ENCODE data around the gene SPINT3.

SPINT3 gene

GRCh38 chr20:45465491-45466266, 49.7 kb downstream of the SPINT3 start:
- Histone ChIP-seq H3K4me3 (replicated peaks; ENCODE audit: low read depth, low read length) (no peak overlapping the region), H3K27me3 (replicated peaks; ENCODE audit: control insufficient read depth, insufficient read depth, low read length) (peaks cover 7% of the 10 kb centered on the region; the same call in 1 of the 2 replicates), H3K36me3 (ENCODE audit: control insufficient read depth, insufficient read depth, low read length) (no peaks in the 10 kb centered on the region)
- TF ChIP-seq CTCF (IDR thresholded peaks at IDR 0.05; ENCODE audit: insufficient read depth, low read length, poor library complexity, severe bottlenecking) = no peak
- no peak for DNase-seq (ENCODE audit: extremely low read depth, insufficient read length)

- TF ChIP-seq CTCF (IDR thresholded peaks at IDR 0.05; ENCODE audit: insufficient read depth, low read length, poor library complexity, severe bottlenecking) = no peak
- DNase-seq (ENCODE audit: extremely low read depth, insufficient read length) = no peak
- H3K4me3 ChIP-seq (replicated peaks; ENCODE audit: low read depth, low read length) = no peak overlapping the region
- no peaks in the 10 kb centered on the region for H3K36me3 ChIP-seq (ENCODE audit: control insufficient read depth, insufficient read depth, low read length)
- H3K27me3 ChIP-seq (replicated peaks; ENCODE audit: control insufficient read depth, insufficient read depth, low read length) = peaks cover 3% of the 10 kb centered on the region; the same call in 1 of the 2 replicates
Measured at GRCh38 chr20:45463709-45464108, 51.7 kb downstream of the SPINT3 start.

DNA sequence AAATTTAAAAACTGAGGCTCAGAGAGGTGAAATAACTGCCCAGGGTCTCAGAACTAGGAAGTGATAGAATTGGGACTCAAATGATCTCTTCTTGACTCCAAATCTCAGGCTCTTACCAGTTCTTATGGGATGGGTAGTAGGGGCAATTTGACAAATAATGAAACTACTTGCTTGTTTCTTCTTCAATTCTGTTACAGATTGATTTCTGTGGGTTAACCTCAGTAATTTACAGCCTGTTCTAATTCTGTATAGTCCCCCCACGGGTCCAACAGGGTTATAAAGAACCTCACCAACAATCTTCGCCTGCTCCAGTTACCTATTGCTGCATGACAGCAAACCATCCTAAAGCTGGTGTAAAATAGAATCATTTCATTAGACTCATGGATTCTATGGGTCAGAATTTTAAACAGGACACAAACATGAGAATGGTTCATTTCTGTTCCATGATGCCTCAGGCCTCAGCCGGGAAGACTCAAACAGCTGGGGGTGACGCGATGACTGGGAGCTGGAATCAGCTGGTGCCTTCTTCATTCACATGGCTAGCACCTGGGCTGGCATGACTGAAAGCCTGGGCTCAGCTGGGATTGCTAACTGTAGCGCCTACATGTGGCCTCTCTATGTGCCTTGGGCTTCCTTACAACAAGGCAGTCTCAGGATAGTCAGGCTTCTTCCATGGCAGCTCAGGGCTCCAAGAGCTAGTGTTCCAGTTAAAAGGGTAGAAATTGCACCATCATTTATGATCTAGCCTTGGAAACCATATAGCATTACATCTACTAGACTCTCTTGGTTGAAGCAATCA, 52.5 kb downstream of the SPINT3 start:
- H3K4me3 ChIP-seq (replicated peaks; ENCODE audit: low read depth, low read length) = no peak overlapping the region
- H3K36me3 ChIP-seq (ENCODE audit: control insufficient read depth, insufficient read depth, low read length) = no peaks in the 10 kb centered on the region
- peaks cover 3% of the 10 kb centered on the region; the same call in 1 of the 2 replicates for H3K27me3 ChIP-seq (replicated peaks; ENCODE audit: control insufficient read depth, insufficient read depth, low read length)
- no peak for TF ChIP-seq CTCF (IDR thresholded peaks at IDR 0.05; ENCODE audit: insufficient read depth, low read length, poor library complexity, severe bottlenecking)
- DNase-seq (ENCODE audit: extremely low read depth, insufficient read length) = no peak

Measured in GM06990 (cell line).